Activated naive CD4-positive, alpha-beta T cell treated with anti-CD3 and anti-CD28 coated beads, Interleukin-2, amount 50 U/mL, for 16 hours (primary cell): ENCODE results near the gene IDH3B.

ENCODE experiments used
- DNase-seq: peaks from one replicate; pipeline ENCODE4 v3.0.0-alpha.2; 2020

The IDH3B gene

DNA sequence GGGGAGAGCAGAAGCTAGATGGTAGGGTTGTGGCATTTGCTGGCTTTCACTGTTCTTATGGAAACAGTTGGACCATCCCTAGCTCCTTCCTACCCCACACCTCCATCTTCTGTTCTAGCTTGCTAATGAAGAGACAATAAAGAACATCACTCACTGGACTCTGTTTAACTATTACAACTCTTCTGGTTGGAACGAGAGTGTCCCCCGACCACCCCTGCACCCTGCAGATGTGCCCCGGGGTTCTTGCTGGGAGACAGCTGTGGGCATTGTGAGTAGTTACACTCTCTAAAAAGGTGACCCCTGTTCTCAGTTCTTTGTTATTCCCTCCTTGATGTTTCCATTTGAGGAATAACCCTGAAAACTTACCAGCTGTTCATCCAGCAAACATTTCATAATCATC, 51.9 kb downstream of the IDH3B start:
- no peak for DNase-seq

- DNase-seq: no peak
These were observed 52.9 kb downstream of the IDH3B start for GRCh38 chr20:2610941-2611720.

DNA sequence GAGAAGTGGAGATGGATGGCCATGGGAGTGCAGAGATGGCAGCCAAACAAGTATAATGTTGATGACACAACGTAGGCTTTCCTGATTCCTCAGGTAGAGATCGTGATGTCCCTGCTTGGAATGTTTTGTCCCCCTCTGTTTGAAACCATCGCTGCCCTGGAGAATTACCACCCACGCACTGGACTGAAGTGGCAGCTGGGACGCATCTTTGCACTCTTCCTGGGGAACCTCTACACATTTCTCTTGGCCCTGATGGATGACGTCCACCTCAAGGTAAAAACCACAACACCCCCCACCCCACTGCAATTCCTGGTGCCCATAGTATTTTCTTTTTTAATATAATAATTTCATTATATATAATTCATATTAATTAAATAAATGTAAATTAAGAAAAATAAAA, 53.7 kb downstream of the IDH3B start:
- no peak for DNase-seq
